B cell (primary cell): Measurements from ENCODE around the gene RBFA. TPM values are rescaled to one million over a fixed set of nuclear protein-coding genes. Genes with fewer than 3 reads are reported as not detected.

ENCODE experiments used
- ATAC-seq: fragments of 200-7000 bp; cut with Tn5 transposase; one replicate; pipeline ENCODE4 v1.10.0; 2021; ENCODE audit warnings: low read depth, mild to moderate bottlenecking, moderate number of reproducible peaks, moderate library complexity
- CTCF ChIA-PET: fragments of 350-600 bp; sonication (Branson Sonifier 250); formaldehyde crosslinking; loops from one replicate; lab custom pipeline; 2021; ENCODE audit warnings: antibody characterized with exemption, inconsistent platforms; lab: Charles Lee
- POLR2A ChIA-PET: fragments of 350-600 bp; sonication (Branson Sonifier 250); formaldehyde crosslinking; loops from one replicate; lab custom pipeline; 2021; ENCODE audit warnings: antibody characterized with exemption; lab: Charles Lee
- DNase-seq: peaks from one replicate; pipeline ENCODE4 v3.0.0; 2013
- H2AFZ ChIP-seq: 2 replicates; pipeline ENCODE4 v1.6.1; 2012; ENCODE audit warnings: mild to moderate bottlenecking, low read depth, low read length; ENCODE audit not compliant: insufficient read depth, poor library complexity, severe bottlenecking
- H3K27ac ChIP-seq, 2 donors: 1 replicate in 1 of 2; 2 replicates in 1 of 2; pipeline ENCODE4 v1.5.1; 2012 to 2013; ENCODE audit warnings: low read length in 2 of 2, mild to moderate bottlenecking in 2 of 2, moderate library complexity in 1 of 2
- H3K27me3 ChIP-seq, 4 experiments: fragments of 200-600 bp in 1 of 4; sonication (generic) in 1 of 4; replicated peaks in 1 of 4; 1 replicate in 2 of 4; 2 replicates in 2 of 4; pipeline versions ENCODE4 v1.6.1 to v1.7.0; 2013 to 2016; ENCODE audit warnings: low read length in 3 of 4, mild to moderate bottlenecking in 2 of 4, mixed read lengths in 1 of 4, moderate library complexity in 1 of 4; ENCODE audit not compliant: insufficient read depth in 4 of 4, control insufficient read depth in 3 of 4; ENCODE audit errors: control extremely low read depth in 1 of 4
- H3K36me3 ChIP-seq, 2 experiments: replicated peaks in 1 of 2; 1 replicate in 1 of 2; 2 replicates in 1 of 2; pipeline versions ENCODE4 v1.6.1 to v1.7.1; 2013; ENCODE audit warnings: low read length in 1 of 2; ENCODE audit not compliant: insufficient read depth in 2 of 2, control insufficient read depth in 1 of 2; ENCODE audit errors: control extremely low read depth in 1 of 2, extremely low read depth in 1 of 2
- H3K4me1 ChIP-seq, 2 donors: fragments of 200-600 bp in 1 of 2; sonication (generic) in 1 of 2; 1 replicate in 1 of 2; 2 replicates in 1 of 2; pipeline versions ENCODE4 v1.5.1 to v1.6.1; 2013 to 2017; ENCODE audit warnings: low read length in 2 of 2; ENCODE audit not compliant: control insufficient read depth in 2 of 2, insufficient read depth in 2 of 2
- H3K4me2 ChIP-seq: replicated peaks from 2 replicates; pipeline ENCODE3; 2012; ENCODE audit warnings: mild to moderate bottlenecking, low read depth, low read length; ENCODE audit not compliant: poor library complexity, severe bottlenecking
- H3K4me3 ChIP-seq, 5 experiments: fragments of 200-600 bp in 1 of 5; sonication (generic) in 1 of 5; 1 replicate in 3 of 5; 2 replicates in 2 of 5; pipeline versions ENCODE4 v1.5.1 to v1.7.0; 2011 to 2016; ENCODE audit warnings: low read length in 4 of 5, mild to moderate bottlenecking in 4 of 5, low read depth in 2 of 5, control low read depth in 1 of 5, moderate library complexity in 1 of 5; ENCODE audit not compliant: insufficient read depth in 1 of 5; ENCODE audit errors: control extremely low read depth in 1 of 5, extremely low read depth in 1 of 5
- H3K79me2 ChIP-seq: fragments of 200-600 bp; sonication (generic); one replicate; pipeline ENCODE4 v1.6.0; 2016; ENCODE audit warnings: low read length; ENCODE audit not compliant: control insufficient read depth, insufficient read depth
- H3K9ac ChIP-seq: fragments of 200-600 bp; sonication (generic); 2 replicates; pipeline ENCODE4 v1.6.1; 2017; ENCODE audit warnings: mild to moderate bottlenecking, low read length, moderate library complexity
- H3K9me3 ChIP-seq, 3 donors: one replicate each; pipeline versions ENCODE4 v1.6.1 to v1.7.1; 2013; ENCODE audit warnings: low read length in 2 of 3; ENCODE audit not compliant: control insufficient read depth in 2 of 3, insufficient read depth in 1 of 3; ENCODE audit errors: control extremely low read depth in 1 of 3
- H4K20me1 ChIP-seq: 2 replicates; pipeline ENCODE4 v1.6.0; 2012; ENCODE audit warnings: mild to moderate bottlenecking, low read length; ENCODE audit not compliant: insufficient read depth, control insufficient read depth, poor library complexity, severe bottlenecking
- H3K27ac Mint-ChIP-seq: one replicate; pipeline ENCODE4 v1.8.0; 2021; ENCODE audit warnings: mixed read lengths
- H3K27me3 Mint-ChIP-seq: one replicate; pipeline ENCODE4 v1.8.0; 2021; ENCODE audit warnings: mixed read lengths
- H3K4me1 Mint-ChIP-seq: one replicate; pipeline ENCODE4 v1.8.0; 2021; ENCODE audit warnings: mixed read lengths
- H3K4me3 Mint-ChIP-seq: one replicate; pipeline ENCODE4 v1.8.0; 2021; ENCODE audit warnings: mixed read lengths
- H3K9me3 Mint-ChIP-seq: one replicate; pipeline ENCODE4 v1.8.0; 2022; ENCODE audit warnings: mixed read lengths; ENCODE audit not compliant: insufficient read depth
- EZH2 ChIP-seq: IDR thresholded peaks from 2 replicates; pipeline ENCODE4 v1.6.1; 2012; ENCODE audit warnings: borderline replicate concordance, low read depth, mild to moderate bottlenecking, moderate library complexity, low read length; ENCODE audit not compliant: insufficient read depth, poor library complexity, severe bottlenecking
- WGBS: methylation state at CpG from one replicate; pipeline ENCODE4 v1.1.5; 2013; ENCODE audit warnings: missing lambda C conversion rate; ENCODE audit not compliant: insufficient coverage; 5-methylcytosine and 5-hydroxymethylcytosine counted together
- intact Hi-C: fragments of 100-400 bp; cut with micrococcal nuclease; formaldehyde crosslinking; loops from one replicate; pipeline ENCODE4 v1.10.0; 2022
- polyA plus RNA-seq: library from polyadenylated mRNA; depleted of rRNA; stranded (reverse); fragments of >200 nt; gene quantifications from 2 replicates; pipeline ENCODE4 v1.2.3, GENCODE V29; 2012
- total RNA-seq, 2 donors: library from RNA; stranded (reverse); fragments of 120-200 nt in 1 of 2; gene quantifications; 1 replicate in 1 of 2; 2 replicates in 1 of 2; pipeline versions ENCODE4 v1.2.3 to v1.2.4, GENCODE V29; 2013 to 2022
- TF ChIP-seq, protein P1 (sequence below): fragments of 200-600 bp; IDR thresholded peaks from one replicate; pipeline ENCODE4 v1.8.0; 2022; ENCODE audit warnings: antibody characterized with exemption, mild to moderate bottlenecking

Gene RBFA
- total and polyA plus RNA-seq, 2 donors (not counting 1 experiment from before 2014, with no cell fraction given): 22.0 to 24.2 TPM

DNA sequence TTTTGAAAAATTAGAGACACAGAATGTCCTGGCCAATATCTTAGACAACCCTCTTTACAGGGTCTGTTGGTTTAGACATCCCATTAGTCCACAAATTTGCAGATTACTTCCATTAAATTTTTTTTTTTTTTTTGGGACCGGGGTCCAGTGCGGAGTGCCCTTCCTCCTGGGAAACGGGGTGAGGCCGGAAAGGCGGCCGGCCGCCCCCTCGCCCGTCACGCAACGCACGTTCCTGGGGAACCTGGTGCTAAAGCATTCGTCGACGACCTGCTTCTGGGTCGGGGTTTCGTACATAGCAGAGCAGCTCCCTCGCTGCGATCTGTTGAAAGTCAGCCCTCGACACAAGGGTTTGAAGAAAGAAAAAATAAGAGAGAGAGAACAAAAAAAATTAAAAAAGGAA is 21.5 kb upstream of the RBFA start:
- H3K9ac ChIP-seq: no peak overlapping the region
- no peaks in the 10 kb centered on the region for H3K36me3 ChIP-seq
- no peak for DNase-seq
- no peak overlapping the region for H3K4me3 ChIP-seq
- no peak for ATAC-seq
- H3K27me3 ChIP-seq: no peaks in the 10 kb centered on the region
- no peak overlapping the region for H2AFZ ChIP-seq
- no peak overlapping the region for H3K27ac ChIP-seq
- no peaks in the 10 kb centered on the region for H3K79me2 ChIP-seq
- Mint-ChIP-seq H3K27me3 (no peaks in the 10 kb centered on the region), H3K4me3 (no peak overlapping the region), H3K4me1 (no peaks in the 10 kb centered on the region), H3K27ac (no peak overlapping the region), H3K9me3 (peaks cover 22% of the 10 kb centered on the region)
- CTCF ChIA-PET: no interaction called here
- WGBS: 99% methylated on average over 19 of the region's 20 CpGs
- H4K20me1 ChIP-seq: no peaks in the 10 kb centered on the region
- no peak overlapping the region for H3K4me2 ChIP-seq
- H3K9me3 ChIP-seq: peaks cover 0 to 50% (median 0%) of the 10 kb centered on the region in 3 donors
- POLR2A ChIA-PET: no interaction called here
- intact Hi-C loops: no loop called here
- H3K4me1 ChIP-seq: no peaks in the 10 kb centered on the region
- no peak for TF ChIP-seq EZH2
- TF ChIP-seq, protein P1, sequence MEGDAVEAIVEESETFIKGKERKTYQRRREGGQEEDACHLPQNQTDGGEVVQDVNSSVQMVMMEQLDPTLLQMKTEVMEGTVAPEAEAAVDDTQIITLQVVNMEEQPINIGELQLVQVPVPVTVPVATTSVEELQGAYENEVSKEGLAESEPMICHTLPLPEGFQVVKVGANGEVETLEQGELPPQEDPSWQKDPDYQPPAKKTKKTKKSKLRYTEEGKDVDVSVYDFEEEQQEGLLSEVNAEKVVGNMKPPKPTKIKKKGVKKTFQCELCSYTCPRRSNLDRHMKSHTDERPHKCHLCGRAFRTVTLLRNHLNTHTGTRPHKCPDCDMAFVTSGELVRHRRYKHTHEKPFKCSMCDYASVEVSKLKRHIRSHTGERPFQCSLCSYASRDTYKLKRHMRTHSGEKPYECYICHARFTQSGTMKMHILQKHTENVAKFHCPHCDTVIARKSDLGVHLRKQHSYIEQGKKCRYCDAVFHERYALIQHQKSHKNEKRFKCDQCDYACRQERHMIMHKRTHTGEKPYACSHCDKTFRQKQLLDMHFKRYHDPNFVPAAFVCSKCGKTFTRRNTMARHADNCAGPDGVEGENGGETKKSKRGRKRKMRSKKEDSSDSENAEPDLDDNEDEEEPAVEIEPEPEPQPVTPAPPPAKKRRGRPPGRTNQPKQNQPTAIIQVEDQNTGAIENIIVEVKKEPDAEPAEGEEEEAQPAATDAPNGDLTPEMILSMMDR: no peak

DNA sequence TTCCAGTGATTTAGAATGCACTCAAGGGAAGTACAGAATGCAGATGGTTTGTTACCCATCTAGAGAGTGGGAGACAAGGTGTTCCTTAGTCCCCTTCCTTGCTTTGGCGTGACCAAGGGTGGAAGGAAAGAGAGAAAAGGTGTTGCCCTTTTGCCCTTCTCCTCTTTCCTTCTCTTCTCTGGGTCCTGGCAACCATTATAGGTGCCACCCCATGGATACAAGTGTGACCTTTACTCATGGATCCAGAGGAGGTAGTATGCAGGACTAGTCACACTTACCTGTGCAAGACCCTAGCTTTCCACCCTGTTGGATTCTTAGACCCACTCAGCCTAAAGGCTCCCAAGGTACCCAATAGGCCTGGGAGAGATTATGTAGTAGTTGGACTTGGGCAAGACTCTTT is 11.6 kb upstream of the RBFA start:
- intact Hi-C loops: no loop called here
- no peak overlapping the region for H3K4me3 ChIP-seq
- TF ChIP-seq, protein P1: no peak
- TF ChIP-seq EZH2: no peak

More for the DNA sequence above, 11.6 kb upstream of the RBFA start:
- H3K27me3 ChIP-seq: no peaks in the 10 kb centered on the region
- ATAC-seq (no peak), DNase-seq (peak; percentile 62)
- no peak overlapping the region for H3K27ac ChIP-seq
- ChIA-PET CTCF (no interaction called here), POLR2A (no interaction called here)
- no CpG with 5 or more reads among the region's 1 CpG for WGBS
- peaks cover 14 to 86% (median 45%) of the 10 kb centered on the region in 3 donors for H3K9me3 ChIP-seq
- no peak overlapping the region for H3K9ac ChIP-seq
- H3K36me3 ChIP-seq: no peaks in the 10 kb centered on the region
- Mint-ChIP-seq H3K4me3 (no peak overlapping the region), H3K27me3 (no peaks in the 10 kb centered on the region), H3K9me3 (peaks cover 29% of the 10 kb centered on the region), H3K27ac (no peak overlapping the region), H3K4me1 (no peaks in the 10 kb centered on the region)
- H3K4me2 ChIP-seq: no peak overlapping the region
- no peaks in the 10 kb centered on the region for H3K79me2 ChIP-seq
- H2AFZ ChIP-seq: no peak overlapping the region
- H4K20me1 ChIP-seq: no peaks in the 10 kb centered on the region
- H3K4me1 ChIP-seq: no peaks in the 10 kb centered on the region
